Suprapubic skin (tissue), 4 donors: Measurements from ENCODE around the gene IGLL5. TPM values are rescaled to one million over a fixed set of nuclear protein-coding genes. Genes with fewer than 3 reads are reported as not detected.

ENCODE experiments used
- DNase-seq, 2 donors: peaks; one replicate each; pipeline ENCODE4 v3.0.0-alpha.2; 2019; ENCODE audit warnings: low spot score in 2 of 2
- H3K27ac ChIP-seq: fragments of 200-600 bp; sonication (generic); one replicate; pipeline ENCODE4 v1.5.1; 2019
- H3K27me3 ChIP-seq: fragments of 200-600 bp; sonication (generic); one replicate; pipeline ENCODE4 v1.5.1; 2019
- H3K36me3 ChIP-seq: fragments of 200-600 bp; sonication (generic); one replicate; pipeline ENCODE4 v1.5.1; 2019
- H3K4me1 ChIP-seq: fragments of 200-600 bp; sonication (generic); one replicate; pipeline ENCODE4 v1.5.1; 2019
- H3K4me3 ChIP-seq: fragments of 200-600 bp; sonication (generic); one replicate; pipeline ENCODE4 v1.5.1; 2019; ENCODE audit warnings: mild to moderate bottlenecking
- H3K9me3 ChIP-seq: fragments of 200-600 bp; sonication (generic); one replicate; pipeline ENCODE4 v1.5.1; 2019
- EP300 ChIP-seq: sonication (generic); formaldehyde crosslinking; IDR thresholded peaks from one replicate; pipeline ENCODE4 v1.6.1; 2017; ENCODE audit warnings: antibody characterized with exemption
- POLR2A ChIP-seq, 2 donors: fragments of 450-650 bp; IDR thresholded peaks; one replicate each; pipeline ENCODE4 v1.6.1; 2017; ENCODE audit warnings: antibody characterized with exemption in 2 of 2, mild to moderate bottlenecking in 2 of 2, moderate library complexity in 2 of 2
- POLR2AphosphoS5 ChIP-seq, 3 donors: sonication (generic); formaldehyde crosslinking; IDR thresholded peaks; one replicate each; pipeline ENCODE4 v1.6.1; 2017; ENCODE audit warnings: antibody characterized with exemption in 3 of 3
- WGBS: methylation state at CpG from one replicate; pipeline ENCODE4 v1.1.5; 2018; 5-methylcytosine and 5-hydroxymethylcytosine counted together
- total RNA-seq, 4 donors: library from RNA; depleted of rRNA; stranded (reverse); fragments of >200 nt; gene quantifications; one replicate each; pipeline ENCODE4 v1.1.0, GENCODE V29; 2016
- TF ChIP-seq, protein P1 (sequence below), 2 donors: fragments of 200-600 bp in 1 of 2; fragments of 450-650 bp in 1 of 2; sonication (generic) in 1 of 2; IDR thresholded peaks; one replicate each; pipeline ENCODE4 v1.5.1; 2016 to 2019; ENCODE audit warnings: antibody characterized with exemption in 2 of 2, mild to moderate bottlenecking in 1 of 2, moderate library complexity in 1 of 2

The IGLL5 gene
- total RNA-seq, 4 donors from 2014 or later: not detected

DNA sequence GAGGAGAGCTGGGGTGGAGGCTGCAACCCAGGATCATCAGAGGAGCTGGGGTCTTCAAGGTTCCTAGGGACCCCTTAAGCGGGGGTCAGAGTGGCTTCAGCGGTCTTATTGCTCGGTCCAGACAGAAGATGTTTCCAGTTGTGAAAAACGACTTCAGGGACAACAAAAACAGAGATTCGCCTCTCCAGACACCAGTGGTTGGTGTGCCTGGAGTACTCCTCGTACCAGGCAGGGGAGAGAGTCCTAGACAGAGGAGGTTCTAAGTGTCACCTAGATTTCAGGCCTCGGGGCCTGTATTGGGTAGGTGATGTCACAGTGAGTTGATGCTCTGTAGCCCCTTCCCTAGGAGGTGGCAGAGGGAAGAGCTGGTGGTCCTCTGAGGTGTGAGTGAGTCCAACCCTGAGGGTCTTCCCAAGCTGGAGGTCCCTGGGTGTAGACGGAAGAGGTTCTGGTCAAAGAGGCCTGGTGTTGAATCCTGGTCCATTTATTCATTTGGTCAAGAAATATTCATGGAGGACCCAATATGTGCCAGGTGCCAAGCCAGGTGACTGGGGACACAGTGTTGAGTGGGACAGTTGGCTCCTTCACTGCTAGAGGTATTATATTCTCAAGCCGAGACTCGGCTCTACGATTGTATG lies 4.4 kb upstream of the IGLL5 start:
- TF ChIP-seq POLR2AphosphoS5 (IDR thresholded peaks at IDR 0.05) (no peak), EP300 (no peak), POLR2A (IDR thresholded peaks at IDR 0.05) (no peak)
- TF ChIP-seq, protein P1, sequence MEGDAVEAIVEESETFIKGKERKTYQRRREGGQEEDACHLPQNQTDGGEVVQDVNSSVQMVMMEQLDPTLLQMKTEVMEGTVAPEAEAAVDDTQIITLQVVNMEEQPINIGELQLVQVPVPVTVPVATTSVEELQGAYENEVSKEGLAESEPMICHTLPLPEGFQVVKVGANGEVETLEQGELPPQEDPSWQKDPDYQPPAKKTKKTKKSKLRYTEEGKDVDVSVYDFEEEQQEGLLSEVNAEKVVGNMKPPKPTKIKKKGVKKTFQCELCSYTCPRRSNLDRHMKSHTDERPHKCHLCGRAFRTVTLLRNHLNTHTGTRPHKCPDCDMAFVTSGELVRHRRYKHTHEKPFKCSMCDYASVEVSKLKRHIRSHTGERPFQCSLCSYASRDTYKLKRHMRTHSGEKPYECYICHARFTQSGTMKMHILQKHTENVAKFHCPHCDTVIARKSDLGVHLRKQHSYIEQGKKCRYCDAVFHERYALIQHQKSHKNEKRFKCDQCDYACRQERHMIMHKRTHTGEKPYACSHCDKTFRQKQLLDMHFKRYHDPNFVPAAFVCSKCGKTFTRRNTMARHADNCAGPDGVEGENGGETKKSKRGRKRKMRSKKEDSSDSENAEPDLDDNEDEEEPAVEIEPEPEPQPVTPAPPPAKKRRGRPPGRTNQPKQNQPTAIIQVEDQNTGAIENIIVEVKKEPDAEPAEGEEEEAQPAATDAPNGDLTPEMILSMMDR (IDR thresholded peaks at IDR 0.05): no peak
- DNase-seq: no peak
- Histone ChIP-seq H3K36me3 (no peaks in the 10 kb centered on the region), H3K4me1 (no peaks in the 10 kb centered on the region), H3K9me3 (no peaks in the 10 kb centered on the region), H3K27me3 (peaks cover 23% of the 10 kb centered on the region), H3K27ac (no peak overlapping the region), H3K4me3 (no peak overlapping the region)
- WGBS: 91% methylated on average over 11 of the region's 11 CpGs

DNA sequence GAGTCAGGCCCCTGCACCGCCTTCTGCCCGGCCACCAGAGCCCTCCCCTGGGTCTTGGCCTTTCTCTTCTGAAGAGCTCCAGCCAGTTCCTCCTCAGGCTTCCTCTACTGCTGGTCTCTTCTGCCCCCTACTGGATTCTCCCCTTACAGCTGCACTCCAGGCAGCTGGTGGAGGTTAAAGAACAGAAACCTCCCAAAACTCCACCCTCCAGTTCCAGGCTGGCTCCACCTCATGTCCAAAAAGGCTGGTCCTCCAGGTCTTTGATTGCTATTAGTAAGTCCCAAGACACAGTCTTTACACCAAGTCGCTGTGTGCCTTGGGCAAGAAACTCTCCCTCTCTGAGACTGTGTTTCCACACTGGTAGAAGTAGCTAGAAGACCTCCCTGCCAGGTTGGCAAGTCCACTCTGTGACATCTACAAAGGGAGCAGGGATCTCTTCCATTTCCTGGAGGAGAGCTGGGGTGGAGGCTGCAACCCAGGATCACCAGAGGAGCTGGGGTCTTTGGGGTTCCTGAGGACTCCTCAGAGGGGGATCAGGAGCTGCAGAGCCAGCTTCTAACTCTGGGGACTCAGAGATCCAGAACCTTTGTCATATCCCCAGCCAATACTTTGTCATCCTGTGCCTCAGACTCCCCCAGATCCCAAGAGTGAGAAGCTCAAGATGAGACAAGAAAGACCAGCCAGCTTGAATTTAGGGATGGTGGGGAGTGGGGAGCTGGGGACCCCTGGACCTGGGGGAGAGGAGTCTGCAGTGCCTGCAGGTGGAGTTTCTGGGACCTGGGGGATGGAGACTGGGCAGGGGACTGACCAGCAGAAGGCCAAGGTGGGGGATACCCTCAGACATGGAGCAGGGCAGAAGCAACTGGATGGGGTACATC lies 3.4 kb upstream of the IGLL5 start:
- 35% methylated on average over 3 of the region's 3 CpGs for WGBS
- H3K27me3 ChIP-seq: peaks cover 17% of the 10 kb centered on the region
- H3K4me3 ChIP-seq: no peak overlapping the region
- DNase-seq: peak in 1 of 2 donors; percentile 45
- H3K4me1 ChIP-seq: no peaks in the 10 kb centered on the region
- no peaks in the 10 kb centered on the region for H3K9me3 ChIP-seq
- no peak for TF ChIP-seq POLR2AphosphoS5 (IDR thresholded peaks at IDR 0.05)
- TF ChIP-seq, protein P1 (IDR thresholded peaks at IDR 0.05): peak in 1 of 2 donors; percentile 47
- no peak for TF ChIP-seq POLR2A (IDR thresholded peaks at IDR 0.05)
- no peak overlapping the region for H3K27ac ChIP-seq
- H3K36me3 ChIP-seq: no peaks in the 10 kb centered on the region

DNA sequence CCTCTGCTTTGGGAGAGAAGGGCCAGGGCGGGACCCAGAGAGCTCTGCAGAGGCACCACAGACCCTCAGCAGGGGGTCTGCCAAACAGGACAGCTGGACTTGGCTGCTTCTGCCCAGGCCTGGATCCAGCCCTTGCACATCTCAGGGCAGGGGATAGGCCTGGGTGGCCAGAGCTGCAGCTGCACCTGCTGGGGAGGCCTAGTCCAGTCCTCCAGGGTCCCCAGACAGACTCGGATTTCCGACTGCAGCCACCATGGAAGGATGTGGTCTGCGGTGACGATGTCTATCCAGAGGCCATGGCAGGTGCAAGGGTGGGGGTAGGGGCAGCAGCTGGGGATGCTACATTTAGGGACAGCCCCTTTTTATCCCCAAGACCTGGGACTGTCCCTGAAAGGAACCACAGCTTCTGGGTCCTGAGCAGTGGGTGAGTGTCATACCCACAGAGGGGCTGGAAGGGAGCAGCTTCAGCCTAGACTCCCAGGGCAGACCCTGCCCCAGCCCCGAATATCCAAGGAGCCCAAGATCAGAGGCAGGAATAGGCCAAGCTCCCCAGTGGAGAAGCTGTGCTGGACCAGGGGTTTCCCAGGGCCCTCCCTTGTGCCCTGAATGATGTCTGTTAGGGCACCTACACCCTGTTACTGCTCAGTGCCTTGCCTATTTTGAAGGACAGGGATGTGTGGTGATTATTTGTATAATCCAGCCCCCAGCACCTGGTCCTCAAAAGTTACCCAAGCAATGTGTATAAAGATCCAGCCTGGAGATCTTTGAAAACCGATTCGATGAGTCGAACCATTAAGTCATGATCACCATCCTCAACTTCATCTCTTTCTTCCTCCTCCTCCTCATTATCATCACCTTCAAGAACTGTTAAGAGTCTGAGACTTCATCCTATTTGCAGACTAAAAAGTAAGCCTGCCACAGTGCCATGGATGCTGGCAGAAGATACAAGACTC lies 2.5 kb upstream of the IGLL5 start:
- peak in 1 of 2 donors; percentile 24 for DNase-seq
- Histone ChIP-seq H3K36me3 (no peaks in the 10 kb centered on the region), H3K4me3 (no peak overlapping the region), H3K27me3 (peaks cover 14% of the 10 kb centered on the region), H3K9me3 (no peaks in the 10 kb centered on the region), H3K27ac (no peak overlapping the region), H3K4me1 (no peaks in the 10 kb centered on the region)
- TF ChIP-seq POLR2A (IDR thresholded peaks at IDR 0.05) (no peak), EP300 (no peak), POLR2AphosphoS5 (IDR thresholded peaks at IDR 0.05) (no peak)
- TF ChIP-seq, protein P1 (IDR thresholded peaks at IDR 0.05): no peak
- 94% methylated on average over 8 of the region's 9 CpGs for WGBS

DNA sequence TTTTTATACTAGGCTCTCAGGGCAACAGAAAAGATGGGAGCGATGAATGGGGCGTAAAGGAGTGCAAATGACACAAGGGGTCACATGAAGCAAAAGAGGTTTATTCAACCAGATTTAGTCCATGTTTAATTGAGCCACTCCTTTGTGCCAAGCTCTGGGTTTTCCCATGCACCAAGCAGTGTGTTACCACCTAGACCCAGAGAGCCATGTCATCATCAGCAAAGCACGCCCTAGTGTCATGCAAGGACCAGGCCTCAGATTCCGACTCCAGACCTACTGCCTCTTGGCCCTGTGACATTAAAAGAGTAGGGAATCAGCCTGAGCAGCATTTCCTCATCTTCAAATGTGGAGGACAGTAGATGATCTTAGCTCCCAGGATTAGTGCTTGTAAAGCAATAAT lies 1.1 kb upstream of the IGLL5 start:
- DNase-seq: peak in 1 of 2 donors; percentile 28
- 93% methylated on average over 4 of the region's 4 CpGs for WGBS
- H3K4me1 ChIP-seq: no peaks in the 10 kb centered on the region
- H3K4me3 ChIP-seq: no peak overlapping the region
- no peak for TF ChIP-seq POLR2AphosphoS5 (IDR thresholded peaks at IDR 0.05)
- TF ChIP-seq EP300: no peak
- no peak for TF ChIP-seq POLR2A (IDR thresholded peaks at IDR 0.05)
- TF ChIP-seq, protein P1 (IDR thresholded peaks at IDR 0.05): no peak
- peaks cover 11% of the 10 kb centered on the region for H3K27me3 ChIP-seq
- H3K27ac ChIP-seq: no peak overlapping the region
- no peaks in the 10 kb centered on the region for H3K9me3 ChIP-seq
- H3K36me3 ChIP-seq: no peaks in the 10 kb centered on the region
